H1 (cell line): ENCODE measurements around the gene SLC25A30. TPM values are rescaled to one million over a fixed set of nuclear protein-coding genes. Genes with fewer than 3 reads are reported as not detected.

ENCODE experiments used
- CTCF ChIA-PET: fragments of 300-600 bp; sonication (Branson Sonifier 250); formaldehyde crosslinking; loops from one replicate; lab custom pipeline; 2021; ENCODE audit not compliant: partially characterized antibody; lab: Charles Lee
- POLR2A ChIA-PET: fragments of 300-600 bp; sonication (Branson Sonifier 250); formaldehyde crosslinking; loops from one replicate; lab custom pipeline; 2021; ENCODE audit warnings: inconsistent platforms; ENCODE audit not compliant: partially characterized antibody; lab: Charles Lee
- DNase-seq, 2 experiments: peaks; one replicate each; pipeline versions ENCODE4 v3.0.0 to v3.0.0-alpha.2; 2010 to 2022; ENCODE audit warnings: low spot score in 2 of 2, low read depth in 1 of 2, mixed read lengths in 1 of 2
- FAIRE-seq: peaks from 2 replicates; lab custom pipeline; 2011; peaks lifted over from hg19 to GRCh38; lab: Jason Lieb, UNC
- H2AFZ ChIP-seq: 2 replicates; pipeline ENCODE4 v1.8.1; 2012; ENCODE audit warnings: low read length, inconsistent platforms
- H2AK5ac ChIP-seq: 2 replicates; pipeline ENCODE4 v1.6.1; 2013; ENCODE audit warnings: low read depth, low read length
- H2BK120ac ChIP-seq: replicated peaks from 2 replicates; pipeline ENCODE3; 2013; ENCODE audit warnings: low read depth, low read length, inconsistent platforms
- H2BK12ac ChIP-seq: 2 replicates; pipeline ENCODE4 v1.6.1; 2013; ENCODE audit warnings: low read depth, low read length
- H2BK15ac ChIP-seq: 2 replicates; pipeline ENCODE4 v1.6.1; 2013; ENCODE audit warnings: low read length
- H2BK20ac ChIP-seq: 2 replicates; pipeline ENCODE4 v1.6.1; 2013; ENCODE audit warnings: low read length
- H2BK5ac ChIP-seq: 2 replicates; pipeline ENCODE4 v1.6.1; 2013; ENCODE audit warnings: low read depth, low read length
- H3K14ac ChIP-seq: 2 replicates; pipeline ENCODE4 v1.6.1; 2013; ENCODE audit warnings: inconsistent platforms; ENCODE audit not compliant: insufficient read length
- H3K18ac ChIP-seq: 2 replicates; pipeline ENCODE4 v1.6.1; 2013; ENCODE audit warnings: low read length; ENCODE audit errors: extremely low read depth
- H3K23ac ChIP-seq: 2 replicates; pipeline ENCODE4 v1.6.1; 2013; ENCODE audit warnings: inconsistent platforms; ENCODE audit not compliant: insufficient read length
- H3K23me2 ChIP-seq: 2 replicates; pipeline ENCODE4 v1.6.1; 2013; ENCODE audit warnings: low read depth, low read length
- H3K27ac ChIP-seq: 2 replicates; pipeline ENCODE4 v1.6.1; 2011; ENCODE audit warnings: low read depth, low read length, inconsistent platforms
- H3K27me3 ChIP-seq, 4 experiments: replicated peaks in 1 of 4; 1 replicate in 1 of 4; 2 replicates in 3 of 4; pipeline versions ENCODE4 v1.6.1 to v1.8.1; 2011 to 2013; ENCODE audit warnings: low read length in 3 of 4, mild to moderate bottlenecking in 3 of 4, inconsistent platforms in 2 of 4, mixed read lengths in 2 of 4, moderate library complexity in 1 of 4; ENCODE audit not compliant: control insufficient read depth in 3 of 4, insufficient read depth in 3 of 4; ENCODE audit errors: extremely low read depth in 1 of 4
- H3K36me3 ChIP-seq, 4 experiments: 2 replicates each; pipeline versions ENCODE4 v1.6.1 to v1.8.1; 2011 to 2013; ENCODE audit warnings: mild to moderate bottlenecking in 4 of 4, low read length in 3 of 4, moderate library complexity in 2 of 4, control low read depth in 1 of 4, inconsistent platforms in 1 of 4; ENCODE audit not compliant: insufficient read depth in 4 of 4, control insufficient read depth in 2 of 4
- H3K4ac ChIP-seq: replicated peaks from 2 replicates; pipeline ENCODE3; 2013; ENCODE audit warnings: low read length, low read depth, mixed read lengths, inconsistent platforms; ENCODE audit not compliant: insufficient read length
- H3K4me1 ChIP-seq, 4 experiments: replicated peaks in 1 of 4; 1 replicate in 1 of 4; 2 replicates in 3 of 4; pipeline versions ENCODE4 v1.6.1 to v1.8.1; 2011 to 2013; ENCODE audit warnings: low read length in 3 of 4, inconsistent platforms in 2 of 4, mixed read lengths in 1 of 4; ENCODE audit not compliant: insufficient read depth in 4 of 4, control insufficient read depth in 3 of 4
- H3K4me2 ChIP-seq, 2 experiments: 2 replicates each; pipeline versions ENCODE4 v1.6.1 to v1.8.1; 2011 to 2013; ENCODE audit warnings: low read depth in 2 of 2, low read length in 2 of 2, control low read depth in 1 of 2, inconsistent platforms in 1 of 2, mild to moderate bottlenecking in 1 of 2; ENCODE audit not compliant: insufficient read depth in 1 of 2
- H3K4me3 ChIP-seq, 4 experiments: fragments of 200-600, 300-600 bp in 1 of 4; sonication (generic), shearing (Covaris generic), sonication (Bioruptor Twin) in 1 of 4; 2 replicates each; pipeline versions ENCODE4 v1.5.1 to v1.8.1; 2011 to 2016; ENCODE audit warnings: low read length in 4 of 4, low read depth in 3 of 4, control low read depth in 2 of 4, inconsistent platforms in 2 of 4, mild to moderate bottlenecking in 2 of 4, mixed read lengths in 1 of 4, moderate library complexity in 1 of 4; ENCODE audit not compliant: insufficient read depth in 2 of 4; ENCODE audit errors: extremely low read depth in 1 of 4
- H3K56ac ChIP-seq: replicated peaks from 2 replicates; pipeline ENCODE3; 2013; ENCODE audit warnings: low read depth, mild to moderate bottlenecking, mixed read lengths, low read length, inconsistent platforms; ENCODE audit not compliant: insufficient read length
- H3K79me1 ChIP-seq: 2 replicates; pipeline ENCODE4 v1.6.1; 2013; ENCODE audit warnings: low read depth, low read length, control low read depth
- H3K79me2 ChIP-seq, 2 experiments: 2 replicates each; pipeline versions ENCODE4 v1.6.1 to v1.8.1; 2012 to 2013; ENCODE audit warnings: low read length in 2 of 2, mild to moderate bottlenecking in 2 of 2, inconsistent platforms in 1 of 2; ENCODE audit not compliant: insufficient read depth in 2 of 2, control insufficient read depth in 1 of 2
- H3K9ac ChIP-seq, 4 experiments: replicated peaks in 1 of 4; 1 replicate in 1 of 4; 2 replicates in 3 of 4; pipeline versions ENCODE4 v1.6.1 to v1.8.1; 2011 to 2013; ENCODE audit warnings: low read depth in 3 of 4, low read length in 3 of 4, control low read depth in 2 of 4, mild to moderate bottlenecking in 2 of 4, moderate library complexity in 2 of 4, inconsistent platforms in 1 of 4; ENCODE audit errors: extremely low read depth in 1 of 4
- H3K9me3 ChIP-seq, 2 experiments: 2 replicates each; pipeline versions ENCODE4 v1.6.1 to v1.8.1; 2012 to 2013; ENCODE audit warnings: mild to moderate bottlenecking in 2 of 2, moderate library complexity in 2 of 2, control low read depth in 1 of 2, inconsistent platforms in 1 of 2, low read depth in 1 of 2, low read length in 1 of 2, mixed read lengths in 1 of 2; ENCODE audit not compliant: insufficient read depth in 2 of 2
- H4K20me1 ChIP-seq, 2 experiments: replicated peaks in 1 of 2; 2 replicates each; pipeline versions ENCODE3 to v1.8.1; 2011 to 2013; ENCODE audit warnings: inconsistent platforms in 2 of 2, low read length in 2 of 2, mild to moderate bottlenecking in 1 of 2; ENCODE audit not compliant: insufficient read depth in 2 of 2, control insufficient read depth in 1 of 2
- H4K5ac ChIP-seq: 2 replicates; pipeline ENCODE4 v1.6.1; 2013; ENCODE audit warnings: low read length, low read depth, mixed read lengths, inconsistent platforms; ENCODE audit not compliant: insufficient read length
- H4K8ac ChIP-seq: 2 replicates; pipeline ENCODE4 v1.8.0; 2013; ENCODE audit warnings: mild to moderate bottlenecking, moderate library complexity, low read length, inconsistent platforms; ENCODE audit not compliant: insufficient read depth; ENCODE audit errors: extremely low read depth
- H4K91ac ChIP-seq: replicated peaks from 2 replicates; pipeline ENCODE3; 2013; ENCODE audit warnings: low read length, mixed read lengths, inconsistent platforms; ENCODE audit not compliant: insufficient read length
- CBX5 ChIP-seq: fragments of 300-800, 300-1000 bp; sonication (generic); IDR thresholded peaks from 2 replicates; pipeline ENCODE4 v1.7.1; 2016; ENCODE audit warnings: antibody characterized with exemption, low read length, low read depth
- GABPA ChIP-seq: IDR thresholded peaks from 2 replicates; pipeline ENCODE4 v1.6.1; 2011; ENCODE audit warnings: mild to moderate bottlenecking, low read length, moderate library complexity, borderline replicate concordance; ENCODE audit not compliant: insufficient read depth
- HDAC2 ChIP-seq, 2 experiments: fragments of 300-600 bp in 1 of 2; sonication (generic) in 1 of 2; IDR thresholded peaks; 2 replicates each; pipeline ENCODE4 v1.6.1; 2011 to 2012; ENCODE audit warnings: low read depth in 2 of 2, low read length in 2 of 2, mild to moderate bottlenecking in 2 of 2, moderate library complexity in 2 of 2, borderline replicate concordance in 1 of 2, inconsistent platforms in 1 of 2
- JUN ChIP-seq: IDR thresholded peaks from 2 replicates; pipeline ENCODE4 v1.6.1; 2011; ENCODE audit warnings: low read depth, mild to moderate bottlenecking, improper control_type of control experiment, low read length
- KDM5A ChIP-seq: fragments of 200-600 bp; IDR thresholded peaks from 2 replicates; pipeline ENCODE4 v1.7.1; 2012; ENCODE audit warnings: mild to moderate bottlenecking, low read length, inconsistent platforms, mixed read lengths
- POLR2AphosphoS5 ChIP-seq: IDR thresholded peaks from 2 replicates; pipeline ENCODE4 v1.6.1; 2011; ENCODE audit warnings: low read depth, low read length
- SIX5 ChIP-seq: IDR thresholded peaks from 2 replicates; pipeline ENCODE4 v1.6.1; 2011; ENCODE audit warnings: mild to moderate bottlenecking, low read depth, low read length
- TAF7 ChIP-seq: optimal IDR thresholded peaks from 2 replicates; pipeline ENCODE3; 2011; ENCODE audit warnings: low read depth, mild to moderate bottlenecking, inconsistent platforms, low read length, moderate library complexity, borderline replicate concordance
- WGBS, 2 experiments: shearing (Covaris generic) in 1 of 2; methylation state at CpG; one replicate each; pipeline versions ENCODE4 v1.1.6 to v1.1.7; 2013 to 2015; ENCODE audit warnings: low lambda C conversion rate in 2 of 2, mixed read lengths in 2 of 2, inconsistent platforms in 1 of 2, low coverage in 1 of 2, missing lambda C conversion rate in 1 of 2; ENCODE audit not compliant: insufficient replicate concordance in 2 of 2, insufficient coverage in 1 of 2, insufficient read length in 1 of 2; ENCODE audit errors: extremely low coverage in 1 of 2, missing lambda C conversion rate in 1 of 2; 5-methylcytosine and 5-hydroxymethylcytosine counted together
- polyA plus RNA-seq, 7 experiments: library from polyadenylated mRNA; depleted of rRNA in 3 of 7; stranded (reverse) in 5 of 7; unstranded in 2 of 7; fragments of >200 nt in 5 of 7; fragments of 200-250 nt in 2 of 7; gene quantifications; 1 replicate in 5 of 7; 2 replicates in 1 of 7; 4 replicates in 1 of 7; pipeline versions ENCODE4 v1.2.1 to v1.2.3, GENCODE V29; 2011 to 2013; ENCODE audit warnings: missing spikeins in 2 of 7, mixed read lengths in 2 of 7
- total RNA-seq: library from RNA; stranded (reverse); fragmentation: NEBNext Ultra II Directional; extraction: Animal tissue kit (Norgen Biotek cat#: 25700); gene quantifications from 2 replicates; pipeline ENCODE4 v1.2.1, GENCODE V29; 2021
- TF ChIP-seq, protein P1 (sequence below): IDR thresholded peaks from 2 replicates; pipeline ENCODE4 v1.6.1; 2012; ENCODE audit warnings: inconsistent platforms
- TF ChIP-seq, protein P2 (sequence below): IDR thresholded peaks from 2 replicates; pipeline ENCODE4 v1.6.1; 2011; ENCODE audit warnings: low read length, improper control_type of control experiment
- TF ChIP-seq, protein P3 (sequence below): IDR thresholded peaks from 2 replicates; pipeline ENCODE4 v1.6.1; 2011; ENCODE audit warnings: low read depth, mild to moderate bottlenecking, low read length; ENCODE audit not compliant: insufficient read depth

Gene SLC25A30
- total and polyA plus RNA-seq, 2 of the 8 experiments (the other 6 are each of a cell fraction or from before 2014, with no cell fraction given), result 2.1 to 8.7 TPM

DNA sequence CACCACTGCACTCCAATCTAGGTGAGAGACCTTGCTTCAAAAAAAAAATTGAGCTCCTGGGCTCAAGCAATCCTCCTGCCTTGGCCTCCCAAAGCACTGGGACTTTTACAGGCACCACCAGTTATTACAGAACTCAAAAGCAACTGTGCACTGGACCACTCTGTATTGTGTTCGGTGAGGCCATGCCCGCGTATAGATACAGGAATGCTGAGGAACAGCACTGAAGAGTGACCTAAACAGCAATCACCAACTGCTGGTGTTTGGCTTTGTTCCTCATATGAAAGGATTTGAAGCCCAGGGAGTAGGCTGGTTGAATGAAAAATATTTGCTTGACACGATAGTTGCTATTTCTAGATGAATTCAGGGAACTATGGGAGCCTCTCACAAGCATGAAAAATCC is 29.5 kb downstream of the SLC25A30 start:
- Histone ChIP-seq H3K36me3 (peaks cover 0 to 5% (median 2%) of the 10 kb centered on the region in 4 experiments; a peak in 2 of 8 replicates), H2BK5ac (no peak overlapping the region), H2BK15ac (no peak overlapping the region), H3K18ac (no peak overlapping the region), H3K27ac (no peak overlapping the region), H2AFZ (no peak overlapping the region), H4K91ac (no peak overlapping the region), H3K79me1 (no peaks in the 10 kb centered on the region), H3K4me3 (no peak overlapping the region), H2AK5ac (no peak overlapping the region), H2BK120ac (no peak overlapping the region), H3K23ac (no peak overlapping the region), H3K9me3 (no peaks in the 10 kb centered on the region), H2BK12ac (no peak overlapping the region), H3K4me2 (no peak overlapping the region), H3K9ac (no peak overlapping the region), H2BK20ac (no peak overlapping the region), H4K8ac (no peak overlapping the region), H4K20me1 (no peaks in the 10 kb centered on the region), H3K23me2 (no peaks in the 10 kb centered on the region), H3K4me1 (no peaks in the 10 kb centered on the region), H3K14ac (no peak overlapping the region), H3K79me2 (no peaks in the 10 kb centered on the region), H4K5ac (no peak overlapping the region), H3K27me3 (no peaks in the 10 kb centered on the region; a peak in 1 of 7 replicates), H3K4ac (no peak overlapping the region), H3K56ac (no peak overlapping the region)
- WGBS, 2 experiments, result 97% methylated on average over 4 of the region's 4 CpGs; no CpG with 5 or more reads in 1 of the 2 experiments
- FAIRE-seq, result no peak
- DNase-seq, result no peak
- ChIA-PET CTCF (interaction anchor here (0.7 to 2.6 kb wide), 6 partner anchors 10 to 28 kb away, joined by 3 to 21 read pairs (median 5); no protein-coding TSS in a partner anchor), POLR2A (interaction anchor here (0.9 kb wide), 1 partner anchor 21 kb away, joined by 3 read pairs; no protein-coding TSS in a partner anchor)
- TF ChIP-seq, protein P1, sequence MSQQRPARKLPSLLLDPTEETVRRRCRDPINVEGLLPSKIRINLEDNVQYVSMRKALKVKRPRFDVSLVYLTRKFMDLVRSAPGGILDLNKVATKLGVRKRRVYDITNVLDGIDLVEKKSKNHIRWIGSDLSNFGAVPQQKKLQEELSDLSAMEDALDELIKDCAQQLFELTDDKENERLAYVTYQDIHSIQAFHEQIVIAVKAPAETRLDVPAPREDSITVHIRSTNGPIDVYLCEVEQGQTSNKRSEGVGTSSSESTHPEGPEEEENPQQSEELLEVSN, result no peak
- TF ChIP-seq JUN (no peak), POLR2AphosphoS5 (no peak), KDM5A (no peak), TAF7 (no peak), CBX5 (no peak), GABPA (no peak), HDAC2 (IDR thresholded peaks at IDR 0.05; ENCODE audit: borderline replicate concordance in 1 of 2, low read depth in 2 of 2, low read length in 2 of 2) (no peak), SIX5 (no peak)
- TF ChIP-seq, protein P2, sequence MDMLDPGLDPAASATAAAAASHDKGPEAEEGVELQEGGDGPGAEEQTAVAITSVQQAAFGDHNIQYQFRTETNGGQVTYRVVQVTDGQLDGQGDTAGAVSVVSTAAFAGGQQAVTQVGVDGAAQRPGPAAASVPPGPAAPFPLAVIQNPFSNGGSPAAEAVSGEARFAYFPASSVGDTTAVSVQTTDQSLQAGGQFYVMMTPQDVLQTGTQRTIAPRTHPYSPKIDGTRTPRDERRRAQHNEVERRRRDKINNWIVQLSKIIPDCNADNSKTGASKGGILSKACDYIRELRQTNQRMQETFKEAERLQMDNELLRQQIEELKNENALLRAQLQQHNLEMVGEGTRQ, result no peak
- TF ChIP-seq, protein P3, sequence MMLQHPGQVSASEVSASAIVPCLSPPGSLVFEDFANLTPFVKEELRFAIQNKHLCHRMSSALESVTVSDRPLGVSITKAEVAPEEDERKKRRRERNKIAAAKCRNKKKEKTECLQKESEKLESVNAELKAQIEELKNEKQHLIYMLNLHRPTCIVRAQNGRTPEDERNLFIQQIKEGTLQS, result no peak
